K562 (cell line): Measurements from ENCODE around the gene FIS1. TPM values are rescaled to one million over a fixed set of nuclear protein-coding genes. Genes with fewer than 3 reads are reported as not detected.

Source experiments
- C11orf30 ChIP-seq: fragments of 450-650 bp; IDR thresholded peaks from 2 replicates; pipeline ENCODE4 v1.6.1; 2016; ENCODE audit warnings: low read depth, mild to moderate bottlenecking
- CHD4 ChIP-seq: fragments of 200-600 bp; sonication (generic); IDR thresholded peaks from 3 replicates; pipeline ENCODE4 v1.6.1; 2012; ENCODE audit warnings: low read depth, mild to moderate bottlenecking, mixed read lengths, low read length, inconsistent platforms; ENCODE audit not compliant: insufficient read depth, insufficient replicate concordance, poor library complexity, severe bottlenecking
- E2F3 ChIP-seq: fragments of 250-450 bp; sonication (Bioruptor Pico); IDR thresholded peaks from 2 replicates; pipeline ENCODE4 v1.4.0; 2020; ENCODE audit warnings: mild to moderate bottlenecking
- GATAD2B ChIP-seq: fragments of 450-650 bp; IDR thresholded peaks from 2 replicates; pipeline ENCODE4 v1.6.1; 2017; ENCODE audit warnings: mild to moderate bottlenecking, borderline replicate concordance
- MCM5 ChIP-seq: fragments of 450-650 bp; IDR thresholded peaks from 2 replicates; pipeline ENCODE4 v1.6.1; 2016; ENCODE audit warnings: low read depth
- NFIC ChIP-seq: fragments of 450-650 bp; IDR thresholded peaks from 2 replicates; pipeline ENCODE4 v1.6.1; 2017; ENCODE audit warnings: mild to moderate bottlenecking, inconsistent platforms
- SAFB ChIP-seq: fragments of 200-400 bp; formaldehyde crosslinking; IDR thresholded peaks from 2 replicates; pipeline ENCODE4 v1.6.1; 2017; ENCODE audit warnings: low read depth, low read length, borderline replicate concordance
- TAL1 ChIP-seq: fragments of 450-650 bp; IDR thresholded peaks from 2 replicates; pipeline ENCODE4 v1.6.1; 2016; ENCODE audit warnings: mild to moderate bottlenecking
- TCF7L2 ChIP-seq: fragments of 150-350 bp; IDR thresholded peaks from 2 replicates; pipeline ENCODE4 v1.6.1; 2016; ENCODE audit warnings: low read depth, mild to moderate bottlenecking, low read length, moderate library complexity
- ZNF174 ChIP-seq: fragments of 250-450 bp; sonication (Bioruptor Pico); IDR thresholded peaks from 2 replicates; pipeline ENCODE4 v1.4.0; 2020; ENCODE audit warnings: mild to moderate bottlenecking
- polyA plus RNA-seq, 8 experiments: library from polyadenylated mRNA; depleted of rRNA in 4 of 8; stranded (reverse) in 5 of 8; unstranded in 3 of 8; fragments of >200 nt; fragmentation: Nextera tagmentation in 2 of 8; fragmentation: Illumina TruSeq in 1 of 8; extraction: Ambion mirVana in 2 of 8; extraction: Trizol in 1 of 8; gene quantifications; 2 replicates each; pipeline versions ENCODE4 v1.2.1 to v1.2.3, GENCODE V29; 2011 to 2014; ENCODE audit warnings: inconsistent platforms in 1 of 8, missing spikeins in 1 of 8
- total RNA-seq, 7 experiments: library from RNA; depleted of rRNA in 6 of 7; stranded (reverse); fragments of >200 nt in 6 of 7; fragmentation: Illumina TruSeq in 2 of 7; extraction: Trizol in 2 of 7; gene quantifications; 2 replicates each; pipeline versions ENCODE4 v1.2.1 to v1.2.3, GENCODE V29; 2011 to 2021; ENCODE audit warnings: low replicate concordance in 1 of 7
- TF ChIP-seq, protein P1 (sequence below): fragments of 200-400 bp; formaldehyde crosslinking; IDR thresholded peaks from 2 replicates; pipeline ENCODE4 v1.6.1; 2017; ENCODE audit warnings: mild to moderate bottlenecking, low read depth, low read length, moderate library complexity
- TF ChIP-seq, protein P2 (sequence below): sonication (generic); formaldehyde crosslinking; IDR thresholded peaks from 2 replicates; pipeline ENCODE4 v1.9.0; 2022; ENCODE audit warnings: mild to moderate bottlenecking, missing genetic modification reagents
- TF ChIP-seq, protein P3 (sequence below): sonication (generic); formaldehyde crosslinking; IDR thresholded peaks from 2 replicates; pipeline ENCODE4 v1.8.0; 2022; ENCODE audit warnings: missing genetic modification reagents, mild to moderate bottlenecking, moderate library complexity, borderline replicate concordance
- TF ChIP-seq, protein P4 (sequence below): fragments of 450-650 bp; IDR thresholded peaks from 2 replicates; pipeline ENCODE4 v1.6.1; 2017; ENCODE audit warnings: antibody characterized with exemption, mild to moderate bottlenecking
- TF ChIP-seq, protein P5 (sequence below): IDR thresholded peaks from 3 replicates; pipeline ENCODE4 v1.6.1; 2011; ENCODE audit warnings: borderline replicate concordance, mild to moderate bottlenecking; ENCODE audit not compliant: insufficient read length, insufficient read depth
- TF ChIP-seq, protein P6 (sequence below), 3 experiments: IDR thresholded peaks in 2 of 3; conservative IDR thresholded peaks in 1 of 3; 2 replicates each; pipeline ENCODE4 v1.5.1; 2011 to 2012; ENCODE audit warnings: low read length in 3 of 3, mild to moderate bottlenecking in 3 of 3, control low read depth in 2 of 3, improper control_type of control experiment in 1 of 3, inconsistent platforms in 1 of 3, low read depth in 1 of 3, mixed read lengths in 1 of 3, moderate library complexity in 1 of 3; ENCODE audit not compliant: insufficient read depth in 2 of 3

Gene FIS1
- total and polyA plus RNA-seq, 9 of the 15 experiments (the other 6 are each of a cell fraction or from before 2014, with no cell fraction given) = 86.0 to 257 (median 144) TPM

DNA sequence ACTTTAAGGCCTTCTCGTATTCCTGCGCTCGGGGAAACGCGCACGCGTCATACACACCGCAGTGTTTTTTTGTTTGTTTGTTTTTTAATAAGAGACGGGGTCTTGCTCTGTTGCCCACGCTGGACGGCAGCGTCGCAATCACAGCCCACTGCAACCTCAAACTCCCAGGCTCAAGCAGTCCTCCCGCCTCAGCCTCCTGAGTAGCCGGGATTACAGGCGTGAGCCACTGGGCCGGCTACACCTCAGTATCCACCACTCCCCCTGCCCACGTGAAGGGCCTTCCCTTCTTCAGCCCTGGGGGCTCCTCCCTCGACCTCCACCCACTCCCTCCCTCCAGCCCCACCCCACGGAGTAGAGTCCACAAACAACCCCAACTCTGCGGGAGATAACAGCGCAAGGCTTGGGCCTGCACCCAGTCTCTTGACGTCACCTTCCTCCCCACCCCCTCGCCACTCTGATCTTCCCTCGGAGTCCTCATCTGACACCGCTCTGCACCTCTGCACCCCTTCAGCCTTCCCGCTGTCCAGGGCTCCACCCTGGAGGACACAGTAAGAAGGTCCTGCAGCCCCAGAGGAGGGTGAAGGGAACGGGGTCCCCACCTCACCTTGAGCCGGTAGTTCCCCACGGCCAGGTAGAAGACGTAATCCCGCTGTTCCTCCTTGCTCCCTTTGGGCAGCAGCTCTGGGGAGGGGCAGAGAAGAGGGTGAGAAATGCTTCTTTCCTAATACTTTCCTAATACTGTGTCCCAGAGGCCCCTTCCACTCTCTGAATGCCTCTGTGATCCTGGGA is 4.5 kb downstream of the FIS1 start (continued):
- no peak for TF ChIP-seq CHD4
- no peak for TF ChIP-seq MCM5
- TF ChIP-seq, protein P1, sequence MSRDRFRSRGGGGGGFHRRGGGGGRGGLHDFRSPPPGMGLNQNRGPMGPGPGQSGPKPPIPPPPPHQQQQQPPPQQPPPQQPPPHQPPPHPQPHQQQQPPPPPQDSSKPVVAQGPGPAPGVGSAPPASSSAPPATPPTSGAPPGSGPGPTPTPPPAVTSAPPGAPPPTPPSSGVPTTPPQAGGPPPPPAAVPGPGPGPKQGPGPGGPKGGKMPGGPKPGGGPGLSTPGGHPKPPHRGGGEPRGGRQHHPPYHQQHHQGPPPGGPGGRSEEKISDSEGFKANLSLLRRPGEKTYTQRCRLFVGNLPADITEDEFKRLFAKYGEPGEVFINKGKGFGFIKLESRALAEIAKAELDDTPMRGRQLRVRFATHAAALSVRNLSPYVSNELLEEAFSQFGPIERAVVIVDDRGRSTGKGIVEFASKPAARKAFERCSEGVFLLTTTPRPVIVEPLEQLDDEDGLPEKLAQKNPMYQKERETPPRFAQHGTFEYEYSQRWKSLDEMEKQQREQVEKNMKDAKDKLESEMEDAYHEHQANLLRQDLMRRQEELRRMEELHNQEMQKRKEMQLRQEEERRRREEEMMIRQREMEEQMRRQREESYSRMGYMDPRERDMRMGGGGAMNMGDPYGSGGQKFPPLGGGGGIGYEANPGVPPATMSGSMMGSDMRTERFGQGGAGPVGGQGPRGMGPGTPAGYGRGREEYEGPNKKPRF = no peak
- TF ChIP-seq, protein P2, sequence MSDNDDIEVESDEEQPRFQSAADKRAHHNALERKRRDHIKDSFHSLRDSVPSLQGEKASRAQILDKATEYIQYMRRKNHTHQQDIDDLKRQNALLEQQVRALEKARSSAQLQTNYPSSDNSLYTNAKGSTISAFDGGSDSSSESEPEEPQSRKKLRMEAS (CRISPR knock-in tag) = no peak
- TF ChIP-seq, protein P3, sequence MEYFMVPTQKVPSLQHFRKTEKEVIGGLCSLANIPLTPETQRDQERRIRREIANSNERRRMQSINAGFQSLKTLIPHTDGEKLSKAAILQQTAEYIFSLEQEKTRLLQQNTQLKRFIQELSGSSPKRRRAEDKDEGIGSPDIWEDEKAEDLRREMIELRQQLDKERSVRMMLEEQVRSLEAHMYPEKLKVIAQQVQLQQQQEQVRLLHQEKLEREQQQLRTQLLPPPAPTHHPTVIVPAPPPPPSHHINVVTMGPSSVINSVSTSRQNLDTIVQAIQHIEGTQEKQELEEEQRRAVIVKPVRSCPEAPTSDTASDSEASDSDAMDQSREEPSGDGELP (CRISPR knock-in tag) = no peak; the same call in 1 of the 2 replicates
- no peak for TF ChIP-seq C11orf30
- TF ChIP-seq GATAD2B = no peak
- TF ChIP-seq TAL1 = no peak
- TF ChIP-seq SAFB = no peak
- no peak for TF ChIP-seq TCF7L2
- TF ChIP-seq, protein P4, sequence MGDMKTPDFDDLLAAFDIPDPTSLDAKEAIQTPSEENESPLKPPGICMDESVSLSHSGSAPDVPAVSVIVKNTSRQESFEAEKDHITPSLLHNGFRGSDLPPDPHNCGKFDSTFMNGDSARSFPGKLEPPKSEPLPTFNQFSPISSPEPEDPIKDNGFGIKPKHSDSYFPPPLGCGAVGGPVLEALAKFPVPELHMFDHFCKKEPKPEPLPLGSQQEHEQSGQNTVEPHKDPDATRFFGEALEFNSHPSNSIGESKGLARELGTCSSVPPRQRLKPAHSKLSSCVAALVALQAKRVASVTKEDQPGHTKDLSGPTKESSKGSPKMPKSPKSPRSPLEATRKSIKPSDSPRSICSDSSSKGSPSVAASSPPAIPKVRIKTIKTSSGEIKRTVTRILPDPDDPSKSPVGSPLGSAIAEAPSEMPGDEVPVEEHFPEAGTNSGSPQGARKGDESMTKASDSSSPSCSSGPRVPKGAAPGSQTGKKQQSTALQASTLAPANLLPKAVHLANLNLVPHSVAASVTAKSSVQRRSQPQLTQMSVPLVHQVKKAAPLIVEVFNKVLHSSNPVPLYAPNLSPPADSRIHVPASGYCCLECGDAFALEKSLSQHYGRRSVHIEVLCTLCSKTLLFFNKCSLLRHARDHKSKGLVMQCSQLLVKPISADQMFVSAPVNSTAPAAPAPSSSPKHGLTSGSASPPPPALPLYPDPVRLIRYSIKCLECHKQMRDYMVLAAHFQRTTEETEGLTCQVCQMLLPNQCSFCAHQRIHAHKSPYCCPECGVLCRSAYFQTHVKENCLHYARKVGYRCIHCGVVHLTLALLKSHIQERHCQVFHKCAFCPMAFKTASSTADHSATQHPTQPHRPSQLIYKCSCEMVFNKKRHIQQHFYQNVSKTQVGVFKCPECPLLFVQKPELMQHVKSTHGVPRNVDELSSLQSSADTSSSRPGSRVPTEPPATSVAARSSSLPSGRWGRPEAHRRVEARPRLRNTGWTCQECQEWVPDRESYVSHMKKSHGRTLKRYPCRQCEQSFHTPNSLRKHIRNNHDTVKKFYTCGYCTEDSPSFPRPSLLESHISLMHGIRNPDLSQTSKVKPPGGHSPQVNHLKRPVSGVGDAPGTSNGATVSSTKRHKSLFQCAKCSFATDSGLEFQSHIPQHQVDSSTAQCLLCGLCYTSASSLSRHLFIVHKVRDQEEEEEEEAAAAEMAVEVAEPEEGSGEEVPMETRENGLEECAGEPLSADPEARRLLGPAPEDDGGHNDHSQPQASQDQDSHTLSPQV = 0 out of 2 replicates have a peak, but pooled peaks have one; percentile 35
- TF ChIP-seq ZNF174 = no peak
- no peak for TF ChIP-seq E2F3 (CRISPR knock-in tag)
- TF ChIP-seq, protein P5, sequence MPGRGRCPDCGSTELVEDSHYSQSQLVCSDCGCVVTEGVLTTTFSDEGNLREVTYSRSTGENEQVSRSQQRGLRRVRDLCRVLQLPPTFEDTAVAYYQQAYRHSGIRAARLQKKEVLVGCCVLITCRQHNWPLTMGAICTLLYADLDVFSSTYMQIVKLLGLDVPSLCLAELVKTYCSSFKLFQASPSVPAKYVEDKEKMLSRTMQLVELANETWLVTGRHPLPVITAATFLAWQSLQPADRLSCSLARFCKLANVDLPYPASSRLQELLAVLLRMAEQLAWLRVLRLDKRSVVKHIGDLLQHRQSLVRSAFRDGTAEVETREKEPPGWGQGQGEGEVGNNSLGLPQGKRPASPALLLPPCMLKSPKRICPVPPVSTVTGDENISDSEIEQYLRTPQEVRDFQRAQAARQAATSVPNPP = no peak
- TF ChIP-seq, protein P6, sequence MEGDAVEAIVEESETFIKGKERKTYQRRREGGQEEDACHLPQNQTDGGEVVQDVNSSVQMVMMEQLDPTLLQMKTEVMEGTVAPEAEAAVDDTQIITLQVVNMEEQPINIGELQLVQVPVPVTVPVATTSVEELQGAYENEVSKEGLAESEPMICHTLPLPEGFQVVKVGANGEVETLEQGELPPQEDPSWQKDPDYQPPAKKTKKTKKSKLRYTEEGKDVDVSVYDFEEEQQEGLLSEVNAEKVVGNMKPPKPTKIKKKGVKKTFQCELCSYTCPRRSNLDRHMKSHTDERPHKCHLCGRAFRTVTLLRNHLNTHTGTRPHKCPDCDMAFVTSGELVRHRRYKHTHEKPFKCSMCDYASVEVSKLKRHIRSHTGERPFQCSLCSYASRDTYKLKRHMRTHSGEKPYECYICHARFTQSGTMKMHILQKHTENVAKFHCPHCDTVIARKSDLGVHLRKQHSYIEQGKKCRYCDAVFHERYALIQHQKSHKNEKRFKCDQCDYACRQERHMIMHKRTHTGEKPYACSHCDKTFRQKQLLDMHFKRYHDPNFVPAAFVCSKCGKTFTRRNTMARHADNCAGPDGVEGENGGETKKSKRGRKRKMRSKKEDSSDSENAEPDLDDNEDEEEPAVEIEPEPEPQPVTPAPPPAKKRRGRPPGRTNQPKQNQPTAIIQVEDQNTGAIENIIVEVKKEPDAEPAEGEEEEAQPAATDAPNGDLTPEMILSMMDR (IDR thresholded peaks at IDR 0.05 in 2 of 3, conservative IDR thresholded peaks at IDR 0.05 in 1 of 3; ENCODE audit: insufficient read depth in 2 of 3, low read depth in 1 of 3, low read length in 3 of 3) = no peak
- no peak for TF ChIP-seq NFIC
